Activated CD4-positive, alpha-beta memory T cell treated with anti-CD3 and anti-CD28 coated beads for 36 hours (primary cell): ENCODE measurements around the gene STON1. TPM values are rescaled to one million over a fixed set of nuclear protein-coding genes. Genes with fewer than 3 reads are reported as not detected.
"Not testable (repeated sequence)": the region's sequence is repeated elsewhere in the genome, so short reads cannot be mapped to it uniquely, and the experiment has no call there.

Experiments used
- CTCF ChIA-PET: fragments of 350-600 bp; sonication (Branson Sonifier 250); formaldehyde crosslinking; loops from one replicate; lab custom pipeline; 2021; ENCODE audit warnings: antibody characterized with exemption, inconsistent platforms; lab: Charles Lee
- POLR2A ChIA-PET: fragments of 350-600 bp; sonication (Branson Sonifier 250); formaldehyde crosslinking; loops from one replicate; lab custom pipeline; 2021; ENCODE audit warnings: antibody characterized with exemption; lab: Charles Lee
- DNase-seq: peaks from one replicate; pipeline ENCODE4 v3.0.0-alpha.2; 2020
- H3K27ac Mint-ChIP-seq: one replicate; pipeline ENCODE4 v1.8.0; 2021; ENCODE audit warnings: mixed read lengths
- H3K27me3 Mint-ChIP-seq: one replicate; pipeline ENCODE4 v1.8.0; 2021; ENCODE audit warnings: mixed read lengths
- H3K36me3 Mint-ChIP-seq: one replicate; pipeline ENCODE4 v1.8.0; 2021; ENCODE audit warnings: mixed read lengths
- H3K4me1 Mint-ChIP-seq: one replicate; pipeline ENCODE4 v1.8.0; 2021; ENCODE audit warnings: low read depth, mixed read lengths
- H3K4me3 Mint-ChIP-seq: one replicate; pipeline ENCODE4 v1.8.0; 2021; ENCODE audit warnings: mild to moderate bottlenecking, mixed read lengths
- H3K9me3 Mint-ChIP-seq: one replicate; pipeline ENCODE4 v1.8.0; 2021; ENCODE audit warnings: mixed read lengths
- intact Hi-C: fragments of 100-400 bp; cut with micrococcal nuclease; formaldehyde crosslinking; loops from one replicate; pipeline ENCODE4 v1.15.1; 2023
- total RNA-seq, 2 experiments: library from RNA; stranded (reverse); gene quantifications; one replicate each; pipeline ENCODE4 v1.2.3, GENCODE V29; 2021

The STON1 gene
- total RNA-seq, 2 experiments from 2014 or later, result 1.2 TPM

- Mint-ChIP-seq H3K4me3 (no peak overlapping the region), H3K27me3 (peaks cover 11% of the 10 kb centered on the region), H3K4me1 (no peaks in the 10 kb centered on the region), H3K9me3 (no peaks in the 10 kb centered on the region), H3K27ac (no peak overlapping the region), H3K36me3 (no peaks in the 10 kb centered on the region)
- CTCF ChIA-PET, result no interaction called here
- intact Hi-C loops, result no loop called here
- no peak for DNase-seq
- POLR2A ChIA-PET, result no interaction called here
Observed at GRCh38 chr2:48607307-48608014, 77.5 kb downstream of the STON1 start.

GRCh38 chr2:48613211-48613610 lies 83.3 kb downstream of the STON1 start:
- Mint-ChIP-seq H3K4me1 (no peaks in the 10 kb centered on the region), H3K27me3 (peaks cover 13% of the 10 kb centered on the region), H3K9me3 (peaks cover 5% of the 10 kb centered on the region), H3K27ac (no peak overlapping the region), H3K4me3 (no peak overlapping the region), H3K36me3 (no peaks in the 10 kb centered on the region)
- POLR2A ChIA-PET, result no interaction called here
- no peak for DNase-seq
- intact Hi-C loops, result no loop called here
- CTCF ChIA-PET, result interaction anchor here (0.6 kb wide), 1 partner anchor 1055 kb away, joined by 4 read pairs; no protein-coding TSS in a partner anchor

- H3K9me3 Mint-ChIP-seq, CTCF ChIA-PET, POLR2A ChIA-PET, H3K4me1 Mint-ChIP-seq, H3K4me3 Mint-ChIP-seq, intact Hi-C loops, H3K27ac Mint-ChIP-seq, H3K36me3 Mint-ChIP-seq, H3K27me3 Mint-ChIP-seq, DNase-seq: not testable (repeated sequence)
Observed at GRCh38 chr2:48614581-48614980, 84.6 kb downstream of the STON1 start.

- peaks cover 5% of the 10 kb centered on the region for H3K9me3 Mint-ChIP-seq
Observed at GRCh38 chr2:48617618-48618017, 87.7 kb downstream of the STON1 start, which contains the start of gene GTF2A1L. GTF2A1L (plus strand) TSS chr2:48617856; CDS start chr2:48617875, 19 bp downstream.

GRCh38 chr2:48619526-48619925 lies 89.6 kb downstream of the STON1 start:
- no peaks in the 10 kb centered on the region for H3K36me3 Mint-ChIP-seq
- ChIA-PET CTCF (no interaction called here), POLR2A (no interaction called here)
- intact Hi-C loops, result no loop called here
- peaks cover 1% of the 10 kb centered on the region for H3K27me3 Mint-ChIP-seq
- DNase-seq, result no peak
- H3K27ac Mint-ChIP-seq, result no peak overlapping the region
- H3K9me3 Mint-ChIP-seq, result no peaks in the 10 kb centered on the region
- no peak overlapping the region for H3K4me3 Mint-ChIP-seq
- H3K4me1 Mint-ChIP-seq, result no peaks in the 10 kb centered on the region

More at GRCh38 chr2:48617618-48618017, 87.7 kb downstream of the STON1 start, which contains the start of gene GTF2A1L:
- Mint-ChIP-seq H3K4me1 (no peaks in the 10 kb centered on the region), H3K27me3 (peaks cover 3% of the 10 kb centered on the region), H3K27ac (no peak within 1 kb of the TSS), H3K36me3 (no peaks in the 10 kb centered on the region), H3K4me3 (no peak within 1 kb of the TSS)
- POLR2A ChIA-PET, result no interaction called here
- DNase-seq, result no peak
- CTCF ChIA-PET, result interaction anchor here (1.5 kb wide), 1 partner anchor 17 kb away, joined by 5 read pairs; no protein-coding TSS in a partner anchor
- intact Hi-C loops, result no loop called here

- DNase-seq, result no peak
- no peak overlapping the region for H3K4me3 Mint-ChIP-seq
- intact Hi-C loops, result no loop called here
- H3K36me3 Mint-ChIP-seq, result no peaks in the 10 kb centered on the region
- ChIA-PET POLR2A (no interaction called here), CTCF (no interaction called here)
- H3K27ac Mint-ChIP-seq, result no peak overlapping the region
- no peaks in the 10 kb centered on the region for H3K9me3 Mint-ChIP-seq
- peaks cover 1% of the 10 kb centered on the region for H3K27me3 Mint-ChIP-seq
- no peaks in the 10 kb centered on the region for H3K4me1 Mint-ChIP-seq
Observed at GRCh38 chr2:48620604-48621003, 90.7 kb downstream of the STON1 start.

GRCh38 chr2:48622691-48623090 lies 92.7 kb downstream of the STON1 start:
- H3K27me3 Mint-ChIP-seq, DNase-seq, H3K9me3 Mint-ChIP-seq, CTCF ChIA-PET, H3K36me3 Mint-ChIP-seq, H3K4me1 Mint-ChIP-seq, H3K4me3 Mint-ChIP-seq, H3K27ac Mint-ChIP-seq: not testable (repeated sequence)
- POLR2A ChIA-PET, result interaction anchor here (0.7 kb wide), 1 partner anchor 20 kb away, joined by 3 read pairs; no protein-coding TSS in a partner anchor
- intact Hi-C loops, result loop anchor here (1.0 kb wide), 1 partner anchor 9 kb away; no protein-coding TSS in a partner anchor

GRCh38 chr2:48624696-48625095 lies 94.7 kb downstream of the STON1 start:
- ChIA-PET CTCF (no interaction called here), POLR2A (no interaction called here)
- intact Hi-C loops, result no loop called here
- Mint-ChIP-seq H3K9me3 (peaks cover 4% of the 10 kb centered on the region), H3K27ac (no peak overlapping the region), H3K4me1 (no peaks in the 10 kb centered on the region), H3K36me3 (no peaks in the 10 kb centered on the region), H3K4me3 (no peak overlapping the region), H3K27me3 (no peaks in the 10 kb centered on the region)
- no peak for DNase-seq

GRCh38 chr2:48626047-48626446 lies 96.1 kb downstream of the STON1 start:
- no peak for DNase-seq
- Mint-ChIP-seq H3K4me3 (no peak overlapping the region), H3K4me1 (no peaks in the 10 kb centered on the region), H3K27me3 (no peaks in the 10 kb centered on the region), H3K9me3 (peaks cover 4% of the 10 kb centered on the region), H3K36me3 (no peaks in the 10 kb centered on the region), H3K27ac (no peak overlapping the region)
- ChIA-PET POLR2A (no interaction called here), CTCF (no interaction called here)
- intact Hi-C loops, result no loop called here

GRCh38 chr2:48633143-48633542 lies 103.2 kb downstream of the STON1 start:
- CTCF ChIA-PET, result no interaction called here
- intact Hi-C loops, result no loop called here
- Mint-ChIP-seq H3K27ac (no peak overlapping the region), H3K9me3 (peaks cover 5% of the 10 kb centered on the region), H3K27me3 (peaks cover 16% of the 10 kb centered on the region), H3K4me3 (no peak overlapping the region), H3K4me1 (no peaks in the 10 kb centered on the region), H3K36me3 (no peaks in the 10 kb centered on the region)
- DNase-seq, result no peak
- POLR2A ChIA-PET, result no interaction called here

GRCh38 chr2:48635786-48636185 lies 105.8 kb downstream of the STON1 start:
- Mint-ChIP-seq H3K4me3 (no peak overlapping the region), H3K27me3 (peaks cover 19% of the 10 kb centered on the region), H3K9me3 (peaks cover 5% of the 10 kb centered on the region), H3K36me3 (no peaks in the 10 kb centered on the region), H3K27ac (no peak overlapping the region), H3K4me1 (no peaks in the 10 kb centered on the region)
- CTCF ChIA-PET, result no interaction called here
- intact Hi-C loops, result no loop called here
- POLR2A ChIA-PET, result no interaction called here
- DNase-seq, result no peak

- Mint-ChIP-seq H3K27me3 (peaks cover 19% of the 10 kb centered on the region), H3K4me3 (no peak overlapping the region), H3K27ac (no peak overlapping the region), H3K4me1 (no peaks in the 10 kb centered on the region), H3K36me3 (no peaks in the 10 kb centered on the region), H3K9me3 (peaks cover 5% of the 10 kb centered on the region)
- DNase-seq, result no peak
- ChIA-PET CTCF (no interaction called here), POLR2A (no interaction called here)
- intact Hi-C loops, result no loop called here
Observed at GRCh38 chr2:48638261-48638660, 108.3 kb downstream of the STON1 start.
